Progenitor cell of endocrine pancreas (in vitro differentiated cells): Measurements from ENCODE around the gene MMS22L. TPM values are rescaled to one million over a fixed set of nuclear protein-coding genes. Genes with fewer than 3 reads are reported as not detected.

ENCODE experiments used
- DNase-seq: peaks from one replicate; pipeline ENCODE4 v3.0.0; 2021; ENCODE audit warnings: low spot score; ENCODE audit not compliant: unreplicated experiment
- H3K27ac Mint-ChIP-seq: 2 replicates; pipeline ENCODE4 v1.8.0; 2021; ENCODE audit warnings: mild to moderate bottlenecking, moderate library complexity, mixed read lengths
- H3K27me3 Mint-ChIP-seq: 2 replicates; pipeline ENCODE4 v1.8.0; 2021; ENCODE audit warnings: mixed read lengths
- H3K36me3 Mint-ChIP-seq: 2 replicates; pipeline ENCODE4 v1.8.0; 2022; ENCODE audit warnings: mixed read lengths; ENCODE audit not compliant: insufficient read depth
- H3K4me1 Mint-ChIP-seq: 2 replicates; pipeline ENCODE4 v1.8.0; 2021; ENCODE audit warnings: low read depth, mixed read lengths
- H3K4me3 Mint-ChIP-seq: 2 replicates; pipeline ENCODE4 v1.8.0; 2021; ENCODE audit warnings: low read depth, mild to moderate bottlenecking, moderate library complexity, mixed read lengths
- H3K9me3 Mint-ChIP-seq: 2 replicates; pipeline ENCODE4 v1.8.0; 2021; ENCODE audit warnings: low read depth, mixed read lengths
- total RNA-seq: library from RNA; stranded (reverse); gene quantifications from 2 replicates; pipeline ENCODE4 v1.2.1, GENCODE V29; 2021
- TF ChIP-seq, protein P1 (sequence below): fragments of 200-600 bp; sonication (generic); IDR thresholded peaks from one replicate; pipeline ENCODE4 v1.5.0; 2021; ENCODE audit warnings: antibody characterized with exemption, mild to moderate bottlenecking; ENCODE audit not compliant: unreplicated experiment

The MMS22L gene
- total RNA-seq, 1 donor from 2014 or later = 20.2 TPM

DNA sequence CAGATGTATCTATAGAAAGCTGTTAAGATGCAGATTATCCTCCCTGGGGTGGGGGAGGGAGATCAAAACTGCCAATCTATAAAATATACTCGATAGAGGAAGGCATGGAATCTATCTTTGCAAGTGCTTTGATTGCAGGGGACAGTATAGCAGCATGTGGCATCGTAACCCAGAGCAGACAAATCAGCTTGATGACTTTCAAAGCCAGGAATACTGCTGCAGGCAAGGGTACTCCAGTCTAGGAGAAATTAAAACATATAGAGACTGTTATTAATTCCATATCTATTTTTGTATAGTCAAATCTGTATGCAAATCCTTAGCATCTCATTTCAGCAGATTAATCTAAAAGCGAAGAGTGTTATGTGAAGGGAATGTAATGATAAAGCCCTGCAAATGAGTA is 159.4 kb downstream of the MMS22L start:
- Mint-ChIP-seq H3K27ac (no peak overlapping the region), H3K36me3 (no peaks in the 10 kb centered on the region), H3K27me3 (no peaks in the 10 kb centered on the region), H3K4me1 (peaks cover 8% of the 10 kb centered on the region), H3K9me3 (peaks cover 11% of the 10 kb centered on the region), H3K4me3 (no peak overlapping the region)
- TF ChIP-seq, protein P1, sequence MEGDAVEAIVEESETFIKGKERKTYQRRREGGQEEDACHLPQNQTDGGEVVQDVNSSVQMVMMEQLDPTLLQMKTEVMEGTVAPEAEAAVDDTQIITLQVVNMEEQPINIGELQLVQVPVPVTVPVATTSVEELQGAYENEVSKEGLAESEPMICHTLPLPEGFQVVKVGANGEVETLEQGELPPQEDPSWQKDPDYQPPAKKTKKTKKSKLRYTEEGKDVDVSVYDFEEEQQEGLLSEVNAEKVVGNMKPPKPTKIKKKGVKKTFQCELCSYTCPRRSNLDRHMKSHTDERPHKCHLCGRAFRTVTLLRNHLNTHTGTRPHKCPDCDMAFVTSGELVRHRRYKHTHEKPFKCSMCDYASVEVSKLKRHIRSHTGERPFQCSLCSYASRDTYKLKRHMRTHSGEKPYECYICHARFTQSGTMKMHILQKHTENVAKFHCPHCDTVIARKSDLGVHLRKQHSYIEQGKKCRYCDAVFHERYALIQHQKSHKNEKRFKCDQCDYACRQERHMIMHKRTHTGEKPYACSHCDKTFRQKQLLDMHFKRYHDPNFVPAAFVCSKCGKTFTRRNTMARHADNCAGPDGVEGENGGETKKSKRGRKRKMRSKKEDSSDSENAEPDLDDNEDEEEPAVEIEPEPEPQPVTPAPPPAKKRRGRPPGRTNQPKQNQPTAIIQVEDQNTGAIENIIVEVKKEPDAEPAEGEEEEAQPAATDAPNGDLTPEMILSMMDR = no peak
- DNase-seq = no peak

DNA sequence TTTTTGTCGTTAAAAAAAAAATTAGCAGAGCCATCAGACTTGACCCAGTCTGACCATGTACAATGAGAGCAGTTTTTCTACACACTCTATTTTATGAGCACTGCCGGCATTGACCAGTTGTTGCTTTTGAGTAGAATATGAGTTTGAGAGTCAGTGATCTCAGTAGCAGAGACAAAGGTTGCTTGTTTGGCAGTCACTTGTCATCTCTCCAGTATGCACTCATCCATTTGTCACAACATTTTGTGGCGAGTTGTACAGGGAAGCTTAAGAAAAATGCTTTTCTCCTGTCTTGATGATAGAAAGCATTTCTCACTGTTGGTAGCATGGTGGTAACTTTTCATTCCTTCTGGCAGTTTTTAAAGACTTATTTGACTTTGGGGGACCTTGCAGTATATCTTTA is 159.9 kb downstream of the MMS22L start:
- TF ChIP-seq, protein P1 = no peak
- no peaks in the 10 kb centered on the region for H3K27me3 Mint-ChIP-seq
- peaks cover 8% of the 10 kb centered on the region for H3K4me1 Mint-ChIP-seq
- H3K27ac Mint-ChIP-seq = no peak overlapping the region
- no peak overlapping the region for H3K4me3 Mint-ChIP-seq
- no peak for DNase-seq
- H3K36me3 Mint-ChIP-seq = no peaks in the 10 kb centered on the region
- peaks cover 7% of the 10 kb centered on the region for H3K9me3 Mint-ChIP-seq

DNA sequence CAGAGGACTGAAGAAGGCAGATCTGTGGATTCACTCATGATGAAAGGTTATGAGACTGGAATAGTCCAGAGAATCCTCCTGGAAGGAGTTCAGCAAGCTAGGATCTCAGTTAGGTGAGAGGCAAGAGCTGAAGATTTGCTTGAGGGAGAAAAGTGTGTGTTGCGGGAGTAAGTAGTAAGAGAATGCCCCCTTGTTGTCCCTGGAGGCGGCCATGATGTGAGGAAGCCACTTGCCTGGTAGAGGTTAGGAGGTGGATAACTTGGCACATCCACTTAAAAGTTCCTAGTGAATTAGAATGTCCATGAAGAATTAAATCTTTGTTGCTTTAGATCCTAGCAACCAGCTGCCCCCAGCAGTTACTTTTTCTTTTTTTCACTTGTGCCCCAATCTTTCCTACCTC is 162.5 kb downstream of the MMS22L start:
- H3K36me3 Mint-ChIP-seq = no peaks in the 10 kb centered on the region
- peaks cover 11% of the 10 kb centered on the region for H3K4me1 Mint-ChIP-seq
- no peak overlapping the region for H3K4me3 Mint-ChIP-seq
- no peak for DNase-seq
- peaks cover 7% of the 10 kb centered on the region for H3K9me3 Mint-ChIP-seq
- TF ChIP-seq, protein P1 = no peak
- no peak overlapping the region for H3K27ac Mint-ChIP-seq
- H3K27me3 Mint-ChIP-seq = no peaks in the 10 kb centered on the region

DNA sequence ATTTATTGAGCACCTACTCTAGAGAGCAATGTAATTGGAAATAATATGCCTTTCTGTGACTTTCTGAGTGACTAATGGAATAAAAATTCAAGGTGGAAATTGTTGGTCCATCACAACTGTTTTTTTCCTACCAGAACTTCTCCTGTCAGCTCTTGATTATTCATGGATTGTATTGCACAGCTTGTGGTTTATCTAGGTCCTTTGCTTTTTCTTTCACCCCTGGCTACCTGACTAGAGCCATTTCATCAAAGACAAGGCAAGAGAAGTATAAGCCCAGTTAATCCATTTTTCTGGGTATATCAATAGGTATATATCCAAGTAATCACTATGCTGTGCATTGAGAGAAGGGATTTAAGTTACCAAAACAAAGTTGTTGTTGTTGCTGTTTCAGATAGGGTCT is 168.4 kb downstream of the MMS22L start:
- Mint-ChIP-seq H3K9me3 (peaks cover 3% of the 10 kb centered on the region), H3K27ac (no peak overlapping the region), H3K27me3 (no peaks in the 10 kb centered on the region), H3K36me3 (peaks cover 4% of the 10 kb centered on the region), H3K4me3 (no peak overlapping the region), H3K4me1 (peaks cover 2% of the 10 kb centered on the region)
- DNase-seq = no peak
- TF ChIP-seq, protein P1 = no peak

DNA sequence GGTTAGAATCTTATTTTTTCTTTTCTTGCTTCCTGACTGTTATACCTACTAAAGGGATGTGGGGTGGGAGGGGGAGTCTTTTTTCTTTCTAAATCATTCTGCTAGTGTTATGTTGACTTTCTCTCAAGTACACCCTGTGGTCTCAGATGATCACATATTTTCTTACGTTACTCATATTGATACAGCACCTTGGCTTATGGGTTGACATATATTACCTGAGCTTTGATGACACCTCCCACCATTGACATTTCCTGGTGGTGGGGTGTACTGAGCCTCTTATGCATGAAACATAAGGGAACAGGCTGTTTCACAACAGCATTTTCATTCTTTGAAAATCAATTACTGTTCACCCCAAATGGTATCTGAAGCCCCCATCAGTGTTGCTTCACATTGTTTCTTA is 169.8 kb downstream of the MMS22L start:
- H3K36me3 Mint-ChIP-seq = peaks cover 4% of the 10 kb centered on the region
- DNase-seq = no peak
- H3K4me3 Mint-ChIP-seq = no peak overlapping the region
- TF ChIP-seq, protein P1 = no peak
- no peaks in the 10 kb centered on the region for H3K27me3 Mint-ChIP-seq
- peaks cover 3% of the 10 kb centered on the region for H3K9me3 Mint-ChIP-seq
- H3K4me1 Mint-ChIP-seq = peaks cover 2% of the 10 kb centered on the region
- H3K27ac Mint-ChIP-seq = no peak overlapping the region
